Endothelial cell of umbilical vein (primary cell): ENCODE results near the gene GGPS1.

Experiments used
- CTCF ChIP-seq, 2 donors: IDR thresholded peaks; 1 replicate in 1 of 2; 2 replicates in 1 of 2; pipeline ENCODE4 v1.5.1; 2011; ENCODE audit warnings: low read length in 2 of 2, mild to moderate bottlenecking in 2 of 2, moderate library complexity in 2 of 2, control low read depth in 1 of 2, inconsistent platforms in 1 of 2, low read depth in 1 of 2; ENCODE audit not compliant: insufficient read depth in 1 of 2; ENCODE audit errors: extremely low read depth in 1 of 2
- EZH2 ChIP-seq: IDR thresholded peaks from 2 replicates; pipeline ENCODE4 v1.6.1; 2012; ENCODE audit warnings: borderline replicate concordance, low read depth, mild to moderate bottlenecking, moderate library complexity, low read length, inconsistent platforms; ENCODE audit not compliant: severe bottlenecking
- FOS ChIP-seq: IDR thresholded peaks from 2 replicates; pipeline ENCODE4 v1.6.1; 2011; ENCODE audit warnings: mild to moderate bottlenecking, low read length, moderate library complexity, borderline replicate concordance; ENCODE audit not compliant: insufficient read depth
- GATA2 ChIP-seq: IDR thresholded peaks from 2 replicates; pipeline ENCODE4 v1.7.0; 2011; ENCODE audit warnings: low read depth, mild to moderate bottlenecking, moderate library complexity, mixed read lengths, low read length; ENCODE audit not compliant: insufficient read length, insufficient read depth
- JUN ChIP-seq: IDR thresholded peaks from 2 replicates; pipeline ENCODE4 v1.6.1; 2011; ENCODE audit warnings: borderline replicate concordance, low read depth; ENCODE audit not compliant: insufficient read length, insufficient read depth
- MAX ChIP-seq: IDR thresholded peaks from 2 replicates; pipeline ENCODE4 v1.6.1; 2011; ENCODE audit not compliant: insufficient read depth, insufficient read length
- MYC ChIP-seq: IDR thresholded peaks from one replicate; pipeline ENCODE4 v1.6.1; 2011; ENCODE audit warnings: mild to moderate bottlenecking, low read depth, low read length
- POLR2A ChIP-seq: IDR thresholded peaks from 2 replicates; pipeline ENCODE4 v1.6.1; 2012; ENCODE audit warnings: low read depth, mild to moderate bottlenecking, control low read depth, low read length
- POLR2AphosphoS5 ChIP-seq: IDR thresholded peaks from 2 replicates; pipeline ENCODE4 v1.6.1; 2012; ENCODE audit warnings: low read depth, mild to moderate bottlenecking, control low read depth, low read length, moderate library complexity; ENCODE audit not compliant: insufficient read depth

GRCh38 chr1:235358899-235359298 lies 30.5 kb downstream of the GGPS1 start:
- TF ChIP-seq CTCF (IDR thresholded peaks at IDR 0.05; ENCODE audit: extremely low read depth in 1 of 2, insufficient read depth in 1 of 2, low read depth in 1 of 2, low read length in 2 of 2) (no peak), MAX (no peak), POLR2A (no peak), FOS (no peak), EZH2 (no peak), MYC (no peak), POLR2AphosphoS5 (no peak), GATA2 (no peak), JUN (no peak)
